ENCODE results near the gene LTBP1. TPM values are rescaled to one million over a fixed set of nuclear protein-coding genes. Genes with fewer than 3 reads are reported as not detected.

LTBP1 gene
- total RNA-seq, 1 donor from 2014 or later: 29.7 TPM

DNA sequence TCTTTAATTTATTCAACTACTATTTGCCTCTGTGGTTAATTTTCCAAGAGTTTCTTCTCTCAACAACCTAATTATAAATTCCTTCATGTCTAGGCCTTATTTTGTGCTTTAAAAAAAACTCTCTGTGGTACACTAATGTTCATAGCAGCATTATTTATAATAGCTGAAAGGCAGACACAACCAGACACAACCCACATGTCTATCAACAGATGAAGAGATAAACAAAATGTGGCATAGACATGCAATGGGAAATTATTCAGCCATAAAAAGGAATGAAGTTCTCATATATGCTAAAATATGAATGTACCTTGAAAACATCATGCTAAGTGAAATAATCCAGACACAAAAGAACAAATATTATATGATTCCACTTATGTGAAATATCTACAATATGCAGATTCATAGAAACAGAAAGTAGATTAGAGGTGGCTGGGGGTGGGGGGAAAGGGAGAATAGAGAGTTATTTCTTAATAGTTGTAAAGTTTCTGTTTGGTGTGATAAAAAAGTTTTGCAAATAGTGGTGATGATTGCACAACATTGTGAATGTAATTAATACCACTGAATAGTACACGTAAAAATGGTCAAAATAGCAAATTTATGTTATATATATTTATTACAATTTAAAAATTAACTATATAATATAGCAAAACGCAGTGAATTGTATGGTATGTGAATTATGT, 501.6 kb downstream of the LTBP1 start:
- H3K36me3 Mint-ChIP-seq (ENCODE audit: low read depth, unreplicated experiment): no peaks in the 10 kb centered on the region
- TF ChIP-seq EZH2 (IDR thresholded peaks at IDR 0.05; ENCODE audit: insufficient read depth, low read length): no peak
- TF ChIP-seq, protein P1, sequence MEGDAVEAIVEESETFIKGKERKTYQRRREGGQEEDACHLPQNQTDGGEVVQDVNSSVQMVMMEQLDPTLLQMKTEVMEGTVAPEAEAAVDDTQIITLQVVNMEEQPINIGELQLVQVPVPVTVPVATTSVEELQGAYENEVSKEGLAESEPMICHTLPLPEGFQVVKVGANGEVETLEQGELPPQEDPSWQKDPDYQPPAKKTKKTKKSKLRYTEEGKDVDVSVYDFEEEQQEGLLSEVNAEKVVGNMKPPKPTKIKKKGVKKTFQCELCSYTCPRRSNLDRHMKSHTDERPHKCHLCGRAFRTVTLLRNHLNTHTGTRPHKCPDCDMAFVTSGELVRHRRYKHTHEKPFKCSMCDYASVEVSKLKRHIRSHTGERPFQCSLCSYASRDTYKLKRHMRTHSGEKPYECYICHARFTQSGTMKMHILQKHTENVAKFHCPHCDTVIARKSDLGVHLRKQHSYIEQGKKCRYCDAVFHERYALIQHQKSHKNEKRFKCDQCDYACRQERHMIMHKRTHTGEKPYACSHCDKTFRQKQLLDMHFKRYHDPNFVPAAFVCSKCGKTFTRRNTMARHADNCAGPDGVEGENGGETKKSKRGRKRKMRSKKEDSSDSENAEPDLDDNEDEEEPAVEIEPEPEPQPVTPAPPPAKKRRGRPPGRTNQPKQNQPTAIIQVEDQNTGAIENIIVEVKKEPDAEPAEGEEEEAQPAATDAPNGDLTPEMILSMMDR (IDR thresholded peaks at IDR 0.05; ENCODE audit: insufficient read depth, low read depth, low read length): no peak
- H3K4me2 ChIP-seq (ENCODE audit: low read length): no peak overlapping the region
- H3K27me3 ChIP-seq (ENCODE audit: insufficient read depth, low read length): no peaks in the 10 kb centered on the region
- no peaks in the 10 kb centered on the region for H4K20me1 ChIP-seq (ENCODE audit: insufficient read depth, low read length)
- no peak overlapping the region for H3K4me3 Mint-ChIP-seq (ENCODE audit: unreplicated experiment)
- no peaks in the 10 kb centered on the region for H3K36me3 ChIP-seq (ENCODE audit: insufficient read depth, low read length)
- no peaks in the 10 kb centered on the region for H3K4me1 Mint-ChIP-seq (ENCODE audit: low read depth, unreplicated experiment)
- peaks cover 7% of the 10 kb centered on the region for H3K9me3 Mint-ChIP-seq (ENCODE audit: unreplicated experiment)
- H3K4me3 ChIP-seq (ENCODE audit: insufficient read depth, low read depth, low read length): no peak overlapping the region
- no peaks in the 10 kb centered on the region for H3K27me3 Mint-ChIP-seq (ENCODE audit: low read depth, unreplicated experiment)
- no peak overlapping the region for H3K9ac ChIP-seq (ENCODE audit: low read length)
- H3K9me3 ChIP-seq (ENCODE audit: insufficient read depth, low read depth, low read length): peaks cover 4% of the 10 kb centered on the region
- H2AFZ ChIP-seq (ENCODE audit: low read depth, low read length): no peak overlapping the region
- no peak for FAIRE-seq
- H3K27ac Mint-ChIP-seq (ENCODE audit: unreplicated experiment): no peak overlapping the region
- no peaks in the 10 kb centered on the region for H3K79me2 ChIP-seq (ENCODE audit: insufficient read depth, low read length)
- no peaks in the 10 kb centered on the region for H3K4me1 ChIP-seq (ENCODE audit: insufficient read depth, low read length)
- H3K27ac ChIP-seq (ENCODE audit: low read depth, low read length): no peak overlapping the region
- DNase-seq (ENCODE audit: low read depth): no peak

Small RNA genes within 50 kb of the gene (microRNA-seq; reads per million reads assigned to microRNA genes)
- not detected for gene MIR4430

Data from astrocyte (in vitro differentiated cells and primary cell).